Hepatic stellate cell (primary cell): ENCODE measurements around the gene P4HB.

Source experiments
- DNase-seq: peaks from one replicate; pipeline ENCODE4 v3.0.0; 2011; ENCODE audit warnings: low spot score

The P4HB gene

DNA sequence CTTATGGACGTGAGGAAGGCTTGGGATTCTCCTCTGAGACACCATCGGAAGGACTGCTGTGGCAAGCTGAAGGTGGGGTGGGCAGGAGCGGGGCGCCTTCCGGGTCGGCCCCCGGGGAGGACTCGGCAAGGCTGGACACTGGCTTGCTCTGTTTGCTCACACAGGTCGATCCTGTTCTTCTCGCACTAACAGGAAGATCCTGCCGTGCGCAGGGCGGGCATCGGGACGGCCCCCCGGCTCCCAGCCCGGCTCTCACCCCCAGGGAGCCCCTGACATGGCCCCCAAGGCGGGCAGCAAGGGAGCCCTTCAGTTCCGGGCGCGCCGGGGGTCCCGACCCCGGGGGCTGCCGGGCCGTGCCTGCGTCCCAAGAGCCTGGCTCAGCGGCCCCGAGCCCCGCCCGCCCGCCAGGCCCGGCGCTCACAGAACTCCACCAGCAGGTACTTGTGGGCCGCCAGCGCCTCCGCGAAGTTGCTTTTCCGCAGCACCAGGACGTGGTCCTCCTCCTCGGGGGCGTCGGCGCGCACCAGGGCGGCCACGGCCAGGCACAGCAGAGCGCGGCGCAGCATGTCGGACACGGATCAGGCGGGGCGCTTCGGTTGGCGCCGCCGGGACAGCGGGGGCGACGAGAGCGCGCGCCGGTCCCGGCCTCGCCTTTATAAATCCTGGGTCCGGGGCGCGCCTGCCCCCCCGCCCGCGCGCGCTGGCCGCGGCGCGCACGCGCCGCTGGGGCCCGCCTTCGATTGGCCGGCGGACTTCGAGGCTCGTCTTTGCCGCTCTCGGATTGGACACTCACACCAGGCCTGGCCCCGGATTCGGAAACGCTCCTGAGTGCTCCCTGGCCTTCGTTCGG, at the start of gene P4HB:
Gene P4HB, minus strand, starts transcription at position 630 of the 850 bp plus-strand sequence. Its CDS starts 64 bp downstream, at position 566.
- DNase-seq = no peak

DNA sequence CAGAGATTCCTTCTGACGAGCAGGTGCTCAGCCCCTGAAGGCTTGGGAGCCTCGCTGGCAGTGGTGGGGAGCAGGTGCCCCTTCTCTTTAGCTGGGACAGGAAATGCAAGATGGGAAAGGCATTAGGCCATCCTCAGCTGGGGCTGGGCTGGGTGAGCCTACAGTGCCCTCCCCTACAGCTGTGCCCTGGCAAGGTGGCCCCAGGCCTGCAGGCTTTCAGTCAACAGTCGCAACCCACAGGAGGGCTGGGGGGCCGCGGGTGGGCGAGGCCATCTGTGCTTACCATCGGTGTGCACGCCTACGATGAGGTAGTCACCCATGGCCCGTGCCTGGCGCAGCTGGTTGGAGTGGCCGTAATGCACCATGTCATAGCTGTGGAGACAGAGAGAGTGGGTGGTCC, 48.9 kb upstream of the P4HB start:
- DNase-seq = no peak

GRCh38 chr17:81908793-81909192, 48.5 kb upstream of the P4HB start:
- DNase-seq = no peak

- no peak for DNase-seq
These were observed 47.1 kb upstream of the P4HB start for GRCh38 chr17:81907219-81908145.

- DNase-seq = no peak
These were observed 46.3 kb upstream of the P4HB start for GRCh38 chr17:81906476-81907218.

GRCh38 chr17:81905993-81906392, 45.7 kb upstream of the P4HB start:
- no peak for DNase-seq

GRCh38 chr17:81905424-81905875, 45.1 kb upstream of the P4HB start:
- DNase-seq = no peak

- no peak for DNase-seq
These were observed 44.5 kb upstream of the P4HB start for GRCh38 chr17:81904600-81905423.

DNA sequence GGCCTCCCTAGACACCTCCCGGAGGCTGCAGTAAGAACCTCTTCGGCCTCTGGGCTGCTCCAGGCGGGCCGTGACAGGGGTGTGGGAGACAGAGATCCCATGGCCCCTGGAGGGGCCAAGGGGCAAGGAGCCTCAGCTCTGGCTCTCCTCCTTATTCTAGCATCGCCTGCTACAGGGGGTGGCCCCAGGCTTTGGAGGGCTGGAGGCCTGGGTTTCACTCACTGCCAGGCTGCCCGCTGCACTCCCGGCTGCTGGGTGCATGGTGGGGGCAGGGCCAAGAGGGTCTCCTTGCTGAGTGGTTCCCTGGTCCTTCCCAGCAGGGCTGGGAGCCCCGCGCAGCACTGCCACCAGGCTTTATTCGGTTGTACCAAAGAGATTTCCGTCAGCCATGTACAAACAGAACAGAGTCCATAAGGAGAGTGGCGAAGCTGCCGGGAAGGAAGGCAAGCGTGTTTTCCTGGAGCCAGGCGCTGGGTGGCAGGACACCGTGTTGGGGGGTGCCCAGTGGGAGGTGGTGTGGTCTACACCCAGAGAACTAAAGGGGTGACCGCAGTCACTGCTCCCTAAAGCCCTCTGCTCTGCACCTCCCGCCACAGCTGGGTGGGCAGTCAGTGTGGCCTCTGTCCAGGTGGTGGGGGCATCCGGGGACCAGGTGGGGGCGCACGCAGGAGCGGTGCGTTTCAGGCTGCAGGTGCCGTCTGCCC, 43.7 kb upstream of the P4HB start:
- DNase-seq = no peak

DNA sequence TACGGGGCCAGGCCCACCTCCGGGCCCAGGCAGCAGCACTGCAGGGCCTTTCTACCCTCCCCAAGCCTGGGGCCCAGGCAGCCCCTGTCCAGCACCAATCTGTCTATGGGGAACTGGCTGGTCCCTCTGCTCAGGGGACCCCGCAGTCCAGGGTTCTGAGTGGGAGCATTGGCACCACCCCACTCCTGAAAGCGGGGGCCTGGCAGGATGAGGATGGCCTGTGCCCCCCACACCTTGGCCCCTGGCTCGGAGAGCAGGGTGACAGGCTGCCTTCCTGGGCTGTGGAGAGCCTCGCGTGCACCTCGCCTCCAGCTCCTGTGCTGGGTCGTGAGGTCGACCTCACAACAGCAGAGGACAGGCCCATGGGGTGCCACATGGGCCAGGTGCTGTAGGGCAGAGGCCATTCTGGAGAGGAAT, 43.1 kb upstream of the P4HB start:
- no peak for DNase-seq

DNA sequence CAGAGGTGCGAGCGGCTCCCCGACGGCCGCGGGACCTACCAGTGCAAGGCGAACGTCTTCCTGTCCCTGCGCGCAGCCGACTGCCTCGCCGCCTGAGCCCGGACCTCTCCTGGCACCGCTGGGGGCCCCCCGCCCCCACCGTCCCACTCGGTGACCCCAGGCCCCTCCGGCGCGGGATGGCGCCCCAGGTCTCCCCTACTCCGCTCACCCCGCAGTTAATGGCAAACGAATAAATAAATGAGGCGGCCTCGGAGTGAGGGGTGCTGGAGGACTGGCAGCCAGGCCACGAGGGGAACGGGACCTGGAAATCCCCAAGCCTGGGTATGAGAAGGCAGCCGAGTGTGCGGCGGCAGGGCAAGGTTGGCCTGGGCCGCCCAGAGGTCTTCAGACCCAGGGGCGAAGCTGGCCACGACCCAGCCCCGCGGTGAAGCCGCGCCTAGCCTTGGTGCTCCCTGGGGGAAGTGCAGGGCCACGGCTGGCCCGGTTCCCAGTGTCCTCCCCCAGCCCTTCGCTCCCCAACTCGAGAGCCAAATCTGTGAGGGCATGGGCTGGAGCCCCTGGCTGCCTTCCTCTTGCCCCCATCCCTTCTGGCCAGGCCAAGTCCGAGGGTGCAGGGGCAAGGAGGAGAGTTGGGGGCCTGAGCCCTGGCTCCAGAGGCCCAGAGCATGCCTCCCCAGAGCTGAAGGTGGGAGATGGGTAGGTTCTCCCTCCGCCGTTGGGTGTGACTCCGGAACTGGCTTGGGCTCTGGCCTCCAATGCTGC, 42.5 kb upstream of the P4HB start:
- no peak for DNase-seq

GRCh38 chr17:81902023-81902652, 41.8 kb upstream of the P4HB start, which contains the start of gene NPB:
Gene NPB (plus strand): TSS chr17:81902238. CDS start chr17:81902278, 40 bp downstream.
- no peak for DNase-seq

GRCh38 chr17:81901167-81902022, 41.1 kb upstream of the P4HB start:
- no peak for DNase-seq

- DNase-seq = no peak
These were observed 40.0 kb upstream of the P4HB start for GRCh38 chr17:81900181-81900820.

- DNase-seq = no peak
These were observed 39.3 kb upstream of the P4HB start for GRCh38 chr17:81899514-81900166.

- no peak for DNase-seq
These were observed 38.5 kb upstream of the P4HB start for GRCh38 chr17:81898885-81899284.
